GM19351 (cell line): Measurements from ENCODE around the gene IST1.
A peak's percentile ranks its signal among the peaks of the same experiment; 100 is the strongest.

Source experiments
- ATAC-seq: cut with Tn5 transposase; IDR thresholded peaks from one replicate; pipeline ENCODE4 v1.9.1; 2021; ENCODE audit warnings: mild to moderate bottlenecking, moderate library complexity; ENCODE audit not compliant: unreplicated experiment

IST1 gene

DNA sequence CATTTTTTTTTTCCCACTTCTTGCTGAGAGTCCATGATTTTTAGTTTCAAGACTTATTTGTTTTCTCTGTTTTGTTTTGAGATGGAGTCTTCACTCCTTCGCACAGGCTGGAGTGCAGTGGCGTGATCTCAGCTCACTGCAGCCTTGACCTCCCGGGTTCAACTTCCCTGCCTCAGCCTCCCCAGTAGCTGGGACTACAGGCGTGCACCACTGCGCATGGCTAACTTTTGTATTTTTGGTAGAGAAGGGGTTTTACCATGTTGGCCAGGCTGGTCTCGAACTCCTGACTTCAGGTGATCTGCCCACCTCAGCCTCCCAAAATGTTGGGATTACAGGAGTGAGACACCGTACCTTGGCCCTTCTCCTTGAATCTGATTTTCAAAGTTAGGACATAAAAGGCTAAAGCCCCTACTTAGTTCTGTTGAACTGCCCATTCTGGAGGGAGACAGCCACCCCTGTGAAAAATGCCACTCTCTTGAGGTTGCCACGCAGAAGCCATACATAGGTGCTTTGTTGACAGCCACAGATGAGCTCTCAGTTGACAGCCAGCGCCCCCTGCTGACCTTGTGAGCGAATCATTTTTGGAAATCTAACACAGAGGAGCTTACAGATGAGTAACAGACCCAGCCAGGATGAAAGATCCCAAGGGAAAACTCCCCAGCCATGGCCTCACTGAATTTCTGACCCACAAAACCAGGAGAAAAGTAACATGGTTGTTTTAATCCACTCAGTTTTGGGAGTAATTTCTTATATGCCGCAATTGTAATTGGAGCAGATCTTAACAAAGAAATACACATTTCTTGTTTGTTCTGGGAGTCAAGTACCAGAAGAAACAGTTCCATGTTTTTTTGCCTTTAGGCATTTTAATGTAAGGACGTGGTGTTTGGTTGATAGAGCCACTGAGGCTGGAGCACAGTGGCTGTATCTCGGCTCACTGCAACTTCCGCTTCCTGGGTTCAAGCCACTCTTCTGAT lies 66.0 kb downstream of the IST1 start:
- ATAC-seq, result peak; percentile 93

DNA sequence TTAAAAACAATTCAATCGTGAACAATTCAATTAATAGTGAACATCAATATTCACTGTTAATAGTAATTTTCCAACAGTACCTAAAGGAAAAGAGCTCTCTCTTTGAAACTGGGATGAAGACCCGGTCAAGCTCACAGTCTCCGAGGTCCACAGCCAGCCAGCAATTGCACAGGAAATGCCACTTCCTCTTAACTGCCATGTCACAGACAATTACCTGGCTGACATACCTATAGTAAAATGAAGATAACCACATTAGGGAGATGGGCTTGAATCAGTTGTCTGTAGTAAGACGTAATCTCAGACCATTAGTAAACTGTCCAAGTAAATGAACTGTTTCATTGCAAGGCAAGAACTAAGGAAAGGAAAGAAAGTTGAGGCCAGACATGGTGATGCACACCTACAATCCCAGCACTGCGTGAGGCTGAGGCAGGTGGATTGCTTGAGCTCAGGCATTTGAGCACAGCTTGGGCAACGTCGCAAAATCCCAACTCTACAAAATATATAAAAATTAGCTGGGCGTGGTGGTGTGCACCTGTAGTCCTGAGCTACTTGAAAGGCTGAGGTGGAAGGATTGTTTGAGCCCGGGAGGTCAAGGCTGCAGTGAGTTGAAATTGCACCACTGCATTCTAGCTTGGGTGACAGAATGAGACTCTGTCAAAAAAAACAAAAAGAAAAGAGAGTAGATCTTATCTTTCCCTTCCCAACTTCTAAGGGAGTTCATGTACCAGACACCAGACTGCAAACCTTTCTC lies 68.0 kb downstream of the IST1 start:
- no peak for ATAC-seq

GRCh38 chr16:71965223-71965622 lies 69.9 kb downstream of the IST1 start:
- ATAC-seq, result no peak

- ATAC-seq, result no peak
Observed at GRCh38 chr16:71966932-71967331, 71.6 kb downstream of the IST1 start.

- no peak for ATAC-seq
Observed at GRCh38 chr16:71969353-71969752, 74.0 kb downstream of the IST1 start.

DNA sequence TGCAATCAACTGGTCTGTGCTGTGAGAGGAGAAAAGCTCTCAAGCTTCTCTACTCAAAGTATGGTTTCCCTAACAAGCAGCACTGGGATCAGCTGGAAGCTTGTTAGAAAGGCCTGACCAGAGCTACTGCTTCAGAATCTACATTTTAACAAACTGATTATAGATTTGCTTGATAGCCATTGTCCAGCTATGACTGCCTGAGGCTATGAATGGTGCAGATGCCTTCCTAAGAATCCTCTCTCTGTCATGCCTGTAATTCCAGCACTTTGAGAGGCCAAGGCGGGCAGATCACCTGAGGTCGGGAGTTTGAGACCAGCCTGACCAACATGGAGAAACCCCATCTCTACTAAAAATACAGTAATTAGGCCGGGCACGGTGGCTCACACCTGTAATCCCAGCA lies 76.2 kb downstream of the IST1 start:
- no peak for ATAC-seq

DNA sequence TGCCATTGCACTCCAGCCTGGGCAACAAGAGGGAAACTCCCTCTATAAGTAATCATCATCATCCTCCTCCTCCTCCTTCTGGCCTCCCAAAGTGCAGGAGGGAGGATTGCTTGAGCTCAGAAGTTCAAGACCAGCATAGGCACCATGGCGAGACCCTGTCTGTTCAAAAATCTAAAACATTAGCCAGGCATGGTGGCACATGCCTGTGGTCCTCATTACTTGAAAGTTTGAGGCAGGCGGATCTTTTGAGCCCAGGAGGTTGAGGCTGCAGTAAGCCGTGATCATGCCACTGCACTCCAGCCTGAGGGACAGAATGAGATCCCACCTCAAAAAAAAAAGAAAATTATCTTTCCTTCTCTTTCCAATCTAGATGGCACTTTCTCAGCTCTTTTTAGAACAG lies 77.0 kb downstream of the IST1 start:
- no peak for ATAC-seq

DNA sequence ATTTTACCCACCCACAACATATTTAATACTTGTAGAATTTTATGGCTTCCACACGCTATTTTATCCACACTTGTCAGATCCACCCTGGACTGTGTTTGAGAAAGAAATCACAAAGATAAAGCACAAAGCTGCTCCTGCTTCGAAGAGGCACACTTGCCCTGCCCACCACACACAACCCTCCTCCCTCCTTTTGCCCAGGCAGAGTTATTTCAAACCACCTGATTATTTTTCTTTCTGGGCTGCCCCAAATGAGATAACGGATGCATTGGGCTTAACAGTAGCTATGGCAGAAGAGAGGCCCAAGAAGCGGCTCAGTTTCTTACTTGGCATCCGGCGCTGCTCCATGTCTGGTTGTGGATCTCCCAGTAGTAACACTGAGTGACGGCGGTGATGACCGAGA lies 77.7 kb downstream of the IST1 start:
- no peak for ATAC-seq

DNA sequence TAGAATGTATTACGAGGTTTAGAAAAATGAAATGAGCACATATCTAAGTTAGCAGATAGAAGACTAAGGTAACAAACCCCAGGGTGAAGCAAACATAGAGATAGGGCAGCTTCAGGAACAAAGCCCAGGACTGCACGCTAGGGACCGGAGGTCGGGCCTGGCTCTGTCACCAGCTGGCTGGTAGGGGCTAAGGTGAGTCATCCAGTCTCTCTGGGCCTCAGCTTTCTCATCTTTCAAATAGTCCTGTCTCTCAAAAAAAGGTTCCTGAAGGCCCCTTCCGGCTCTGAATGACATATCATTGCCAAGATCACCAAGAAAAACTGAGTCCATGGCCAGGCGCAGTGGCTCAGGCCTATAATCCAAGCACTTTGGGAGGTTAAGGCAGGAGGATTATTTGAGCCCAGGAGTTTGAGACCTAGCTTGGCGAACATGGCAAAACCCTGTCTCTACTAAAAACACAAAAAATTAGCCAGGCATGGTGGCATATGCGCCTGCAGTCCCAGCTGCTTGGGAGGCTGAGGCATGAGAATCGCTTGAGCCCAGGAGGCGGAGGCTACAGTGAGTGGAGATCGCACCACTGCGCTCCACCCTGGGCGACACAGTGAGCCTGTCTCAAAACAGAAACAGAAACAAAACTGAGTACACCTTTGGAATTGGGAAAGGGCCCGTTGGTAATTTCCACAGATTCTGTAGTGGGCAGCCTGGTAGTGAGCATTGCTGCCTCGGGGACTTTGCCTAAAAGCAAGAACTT lies 78.9 kb downstream of the IST1 start:
- no peak for ATAC-seq
